GM23338 (cell line): ENCODE data around the gene MED14. TPM values are rescaled to one million over a fixed set of nuclear protein-coding genes. Genes with fewer than 3 reads are reported as not detected.

Experiments
- ATAC-seq: fragments of 200-7000 bp; cut with Tn5 transposase; 3 replicates; pipeline ENCODE4 v1.9.1; 2020
- DNase-seq: peaks from one replicate; pipeline ENCODE4 v3.0.0-alpha.2; 2015; ENCODE audit warnings: low spot score
- H2AFZ ChIP-seq: fragments of 200-600 bp; sonication (generic); 2 replicates; pipeline ENCODE4 v1.8.0; 2016; ENCODE audit warnings: antibody characterized with exemption, mild to moderate bottlenecking, moderate library complexity
- H3F3A ChIP-seq: fragments of 200-600 bp; sonication (generic); replicated peaks from 2 replicates; pipeline ENCODE4 v1.8.0; 2017; ENCODE audit warnings: antibody characterized with exemption, mixed run types, low read depth
- H3K27ac ChIP-seq: fragments of 200-600 bp; sonication (generic); 2 replicates; pipeline ENCODE4 v1.6.1; 2016; ENCODE audit warnings: low read depth
- H3K27me3 ChIP-seq: fragments of 200-600 bp; sonication (generic); 2 replicates; pipeline ENCODE4 v1.8.0; 2016; ENCODE audit warnings: mild to moderate bottlenecking, mixed run types, moderate library complexity; ENCODE audit not compliant: insufficient read depth
- H3K36me3 ChIP-seq: fragments of 200-600 bp; sonication (generic); 2 replicates; pipeline ENCODE4 v1.8.0; 2016; ENCODE audit warnings: mild to moderate bottlenecking; ENCODE audit not compliant: insufficient read depth
- H3K4me1 ChIP-seq: fragments of 200-600 bp; sonication (generic); 2 replicates; pipeline ENCODE4 v1.8.0; 2016; ENCODE audit warnings: mild to moderate bottlenecking, moderate library complexity; ENCODE audit not compliant: insufficient read depth
- H3K4me2 ChIP-seq: fragments of 200-600 bp; sonication (generic); 2 replicates; pipeline ENCODE4 v1.7.1; 2017; ENCODE audit warnings: mixed run types
- H3K4me3 ChIP-seq: fragments of 200-600 bp; sonication (generic); 2 replicates; pipeline ENCODE4 v1.6.1; 2016; ENCODE audit warnings: mixed run types
- H3K79me2 ChIP-seq: fragments of 200-600 bp; sonication (generic); replicated peaks from 2 replicates; pipeline ENCODE4 v1.8.0; 2017; ENCODE audit warnings: mild to moderate bottlenecking; ENCODE audit not compliant: insufficient read depth
- H3K9me2 ChIP-seq: fragments of 200-600 bp; sonication (generic); 2 replicates; pipeline ENCODE4 v1.8.0; 2017; ENCODE audit not compliant: insufficient read depth
- H4K20me1 ChIP-seq: fragments of 200-600 bp; sonication (generic); replicated peaks from 2 replicates; pipeline ENCODE4 v1.8.0; 2017; ENCODE audit warnings: mild to moderate bottlenecking; ENCODE audit not compliant: insufficient read depth
- H3K27ac Mint-ChIP-seq: 2 replicates; pipeline ENCODE4 v1.8.0; 2020; ENCODE audit warnings: inconsistent platforms, mild to moderate bottlenecking, moderate library complexity, mixed read lengths
- H3K27me3 Mint-ChIP-seq: 3 replicates; pipeline ENCODE4 v1.8.0; 2022; ENCODE audit warnings: low read depth, mild to moderate bottlenecking, moderate library complexity, mixed read lengths, inconsistent platforms; ENCODE audit not compliant: insufficient read depth, poor library complexity
- H3K36me3 Mint-ChIP-seq: 3 replicates; pipeline ENCODE4 v1.8.0; 2021; ENCODE audit warnings: low read depth, mild to moderate bottlenecking, inconsistent platforms, moderate library complexity, mixed read lengths
- H3K4me1 Mint-ChIP-seq: 3 replicates; pipeline ENCODE4 v1.8.0; 2020; ENCODE audit warnings: mild to moderate bottlenecking, inconsistent platforms, mixed read lengths
- H3K4me3 Mint-ChIP-seq: 3 replicates; pipeline ENCODE4 v1.8.0; 2021; ENCODE audit warnings: moderate library complexity, mild to moderate bottlenecking, inconsistent platforms, mixed read lengths
- H3K9me3 Mint-ChIP-seq: 3 replicates; pipeline ENCODE4 v1.8.0; 2020; ENCODE audit warnings: moderate library complexity, mild to moderate bottlenecking, inconsistent platforms, mixed read lengths
- CREB1 ChIP-seq: fragments of 250-450 bp; sonication (Bioruptor Pico); IDR thresholded peaks from 2 replicates; pipeline ENCODE4 v1.5.0; 2020; ENCODE audit warnings: low read depth, mild to moderate bottlenecking, moderate library complexity
- EZH2 ChIP-seq: fragments of 200-600 bp; sonication (generic); IDR thresholded peaks from one replicate; pipeline ENCODE4 v1.8.0; 2017; ENCODE audit warnings: antibody characterized with exemption, mild to moderate bottlenecking, low read depth; ENCODE audit not compliant: unreplicated experiment
- EZH2phosphoT487 ChIP-seq: fragments of 200-600 bp; sonication (generic); IDR thresholded peaks from one replicate; pipeline ENCODE4 v1.8.1; 2018; ENCODE audit warnings: antibody characterized with exemption; ENCODE audit not compliant: unreplicated experiment
- JUNB ChIP-seq: IDR thresholded peaks from one replicate; pipeline ENCODE4 v1.6.1; 2016; ENCODE audit warnings: antibody characterized with exemption; ENCODE audit not compliant: unreplicated experiment
- NANOG ChIP-seq: IDR thresholded peaks from 2 replicates; pipeline ENCODE4 v1.6.1; 2016; ENCODE audit warnings: antibody characterized with exemption, borderline replicate concordance
- POLR2AphosphoS5 ChIP-seq: IDR thresholded peaks from 2 replicates; pipeline ENCODE4 v1.6.1; 2016; ENCODE audit warnings: antibody characterized with exemption, low read depth
- STAT1 ChIP-seq: IDR thresholded peaks from one replicate; pipeline ENCODE4 v1.6.1; 2016; ENCODE audit warnings: antibody characterized with exemption; ENCODE audit not compliant: unreplicated experiment
- ZNF114 ChIP-seq: fragments of 250-450 bp; sonication (Bioruptor Pico); IDR thresholded peaks from 2 replicates; pipeline ENCODE4 v1.5.0; 2020; ENCODE audit warnings: mild to moderate bottlenecking, moderate library complexity
- ZNF331 ChIP-seq: fragments of 250-450 bp; sonication (Bioruptor Pico); IDR thresholded peaks from 2 replicates; pipeline ENCODE4 v1.5.0; 2020; ENCODE audit warnings: low read depth, mild to moderate bottlenecking, moderate library complexity
- polyA plus RNA-seq: library from polyadenylated mRNA; unstranded; fragments of >200 nt; fragmentation: Nextera tagmentation; extraction: Ambion mirVana; gene quantifications from 2 replicates; pipeline ENCODE4 v1.2.1, GENCODE V29; 2016
- total RNA-seq: library from RNA; depleted of rRNA; stranded (reverse); fragments of >200 nt; shearing (Covaris generic); gene quantifications from 2 replicates; pipeline ENCODE4 v1.2.3, GENCODE V29; 2014
- TF ChIP-seq, protein P1 (sequence below): IDR thresholded peaks from one replicate; pipeline ENCODE4 v1.6.1; 2018; ENCODE audit warnings: antibody characterized with exemption; ENCODE audit not compliant: unreplicated experiment
- TF ChIP-seq, protein P2 (sequence below), 2 experiments: fragments of 200-600 bp in 1 of 2; sonication (generic) in 1 of 2; conservative IDR thresholded peaks; 2 replicates each; pipeline versions ENCODE4 v1.5.1 to v1.6.1; 2016 to 2017; ENCODE audit warnings: antibody characterized with exemption in 2 of 2, low read depth in 2 of 2, mild to moderate bottlenecking in 2 of 2, moderate library complexity in 1 of 2
- TF ChIP-seq, protein P3 (sequence below): IDR thresholded peaks from 2 replicates; pipeline ENCODE4 v1.6.1; 2016; ENCODE audit warnings: antibody characterized with exemption
- TF ChIP-seq, protein P4 (sequence below): fragments of 250-450 bp; sonication (Bioruptor Pico); IDR thresholded peaks from 2 replicates; pipeline ENCODE4 v1.5.0; 2020; ENCODE audit warnings: mild to moderate bottlenecking, moderate library complexity

The MED14 gene
- total and polyA plus RNA-seq, 2 experiments from 2014 or later = 29.8 to 99.3 TPM

DNA sequence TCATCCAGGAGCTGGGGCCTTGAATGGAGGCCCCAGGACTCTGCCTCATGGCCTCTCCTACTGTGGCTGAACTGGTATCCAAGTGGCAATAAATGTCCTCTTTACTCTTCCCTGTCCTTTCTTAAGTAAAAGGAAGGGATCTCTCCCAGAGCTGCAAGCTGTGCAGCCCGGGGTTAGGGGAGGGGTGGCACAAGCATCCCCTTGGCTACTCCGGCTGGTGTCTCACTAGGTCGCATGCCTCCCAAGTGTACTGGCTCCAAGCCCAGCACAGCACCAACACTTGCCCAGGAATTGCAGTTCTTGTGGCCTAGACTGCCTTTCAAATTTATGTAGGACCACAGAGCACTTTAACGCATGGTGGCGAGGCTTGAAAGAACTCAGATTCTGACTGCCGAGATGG, 44.7 kb upstream of the MED14 start:
- H3K4me3 Mint-ChIP-seq = no peak overlapping the region
- Histone ChIP-seq H3K9me2 (no peaks in the 10 kb centered on the region), H3K79me2 (no peaks in the 10 kb centered on the region), H3K4me3 (no peak overlapping the region), H3K36me3 (no peaks in the 10 kb centered on the region), H4K20me1 (no peaks in the 10 kb centered on the region), H3K27ac (no peak overlapping the region), H2AFZ (no peak overlapping the region), H3K4me2 (no peak overlapping the region), H3K4me1 (no peaks in the 10 kb centered on the region), H3K27me3 (no peaks in the 10 kb centered on the region), H3F3A (no peaks in the 10 kb centered on the region)
- TF ChIP-seq EZH2 (no peak), STAT1 (no peak), NANOG (no peak), POLR2AphosphoS5 (no peak), JUNB (no peak), ZNF114 (CRISPR knock-in tag) (no peak), ZNF331 (CRISPR knock-in tag) (no peak), EZH2phosphoT487 (no peak), CREB1 (CRISPR knock-in tag) (no peak)
- TF ChIP-seq, protein P1, sequence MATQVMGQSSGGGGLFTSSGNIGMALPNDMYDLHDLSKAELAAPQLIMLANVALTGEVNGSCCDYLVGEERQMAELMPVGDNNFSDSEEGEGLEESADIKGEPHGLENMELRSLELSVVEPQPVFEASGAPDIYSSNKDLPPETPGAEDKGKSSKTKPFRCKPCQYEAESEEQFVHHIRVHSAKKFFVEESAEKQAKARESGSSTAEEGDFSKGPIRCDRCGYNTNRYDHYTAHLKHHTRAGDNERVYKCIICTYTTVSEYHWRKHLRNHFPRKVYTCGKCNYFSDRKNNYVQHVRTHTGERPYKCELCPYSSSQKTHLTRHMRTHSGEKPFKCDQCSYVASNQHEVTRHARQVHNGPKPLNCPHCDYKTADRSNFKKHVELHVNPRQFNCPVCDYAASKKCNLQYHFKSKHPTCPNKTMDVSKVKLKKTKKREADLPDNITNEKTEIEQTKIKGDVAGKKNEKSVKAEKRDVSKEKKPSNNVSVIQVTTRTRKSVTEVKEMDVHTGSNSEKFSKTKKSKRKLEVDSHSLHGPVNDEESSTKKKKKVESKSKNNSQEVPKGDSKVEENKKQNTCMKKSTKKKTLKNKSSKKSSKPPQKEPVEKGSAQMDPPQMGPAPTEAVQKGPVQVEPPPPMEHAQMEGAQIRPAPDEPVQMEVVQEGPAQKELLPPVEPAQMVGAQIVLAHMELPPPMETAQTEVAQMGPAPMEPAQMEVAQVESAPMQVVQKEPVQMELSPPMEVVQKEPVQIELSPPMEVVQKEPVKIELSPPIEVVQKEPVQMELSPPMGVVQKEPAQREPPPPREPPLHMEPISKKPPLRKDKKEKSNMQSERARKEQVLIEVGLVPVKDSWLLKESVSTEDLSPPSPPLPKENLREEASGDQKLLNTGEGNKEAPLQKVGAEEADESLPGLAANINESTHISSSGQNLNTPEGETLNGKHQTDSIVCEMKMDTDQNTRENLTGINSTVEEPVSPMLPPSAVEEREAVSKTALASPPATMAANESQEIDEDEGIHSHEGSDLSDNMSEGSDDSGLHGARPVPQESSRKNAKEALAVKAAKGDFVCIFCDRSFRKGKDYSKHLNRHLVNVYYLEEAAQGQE = no peak
- TF ChIP-seq, protein P2, sequence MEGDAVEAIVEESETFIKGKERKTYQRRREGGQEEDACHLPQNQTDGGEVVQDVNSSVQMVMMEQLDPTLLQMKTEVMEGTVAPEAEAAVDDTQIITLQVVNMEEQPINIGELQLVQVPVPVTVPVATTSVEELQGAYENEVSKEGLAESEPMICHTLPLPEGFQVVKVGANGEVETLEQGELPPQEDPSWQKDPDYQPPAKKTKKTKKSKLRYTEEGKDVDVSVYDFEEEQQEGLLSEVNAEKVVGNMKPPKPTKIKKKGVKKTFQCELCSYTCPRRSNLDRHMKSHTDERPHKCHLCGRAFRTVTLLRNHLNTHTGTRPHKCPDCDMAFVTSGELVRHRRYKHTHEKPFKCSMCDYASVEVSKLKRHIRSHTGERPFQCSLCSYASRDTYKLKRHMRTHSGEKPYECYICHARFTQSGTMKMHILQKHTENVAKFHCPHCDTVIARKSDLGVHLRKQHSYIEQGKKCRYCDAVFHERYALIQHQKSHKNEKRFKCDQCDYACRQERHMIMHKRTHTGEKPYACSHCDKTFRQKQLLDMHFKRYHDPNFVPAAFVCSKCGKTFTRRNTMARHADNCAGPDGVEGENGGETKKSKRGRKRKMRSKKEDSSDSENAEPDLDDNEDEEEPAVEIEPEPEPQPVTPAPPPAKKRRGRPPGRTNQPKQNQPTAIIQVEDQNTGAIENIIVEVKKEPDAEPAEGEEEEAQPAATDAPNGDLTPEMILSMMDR (conservative IDR thresholded peaks at IDR 0.05; ENCODE audit: low read depth in 2 of 2) = no peak
- TF ChIP-seq, protein P3, sequence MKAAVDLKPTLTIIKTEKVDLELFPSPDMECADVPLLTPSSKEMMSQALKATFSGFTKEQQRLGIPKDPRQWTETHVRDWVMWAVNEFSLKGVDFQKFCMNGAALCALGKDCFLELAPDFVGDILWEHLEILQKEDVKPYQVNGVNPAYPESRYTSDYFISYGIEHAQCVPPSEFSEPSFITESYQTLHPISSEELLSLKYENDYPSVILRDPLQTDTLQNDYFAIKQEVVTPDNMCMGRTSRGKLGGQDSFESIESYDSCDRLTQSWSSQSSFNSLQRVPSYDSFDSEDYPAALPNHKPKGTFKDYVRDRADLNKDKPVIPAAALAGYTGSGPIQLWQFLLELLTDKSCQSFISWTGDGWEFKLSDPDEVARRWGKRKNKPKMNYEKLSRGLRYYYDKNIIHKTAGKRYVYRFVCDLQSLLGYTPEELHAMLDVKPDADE = no peak
- TF ChIP-seq, protein P4, sequence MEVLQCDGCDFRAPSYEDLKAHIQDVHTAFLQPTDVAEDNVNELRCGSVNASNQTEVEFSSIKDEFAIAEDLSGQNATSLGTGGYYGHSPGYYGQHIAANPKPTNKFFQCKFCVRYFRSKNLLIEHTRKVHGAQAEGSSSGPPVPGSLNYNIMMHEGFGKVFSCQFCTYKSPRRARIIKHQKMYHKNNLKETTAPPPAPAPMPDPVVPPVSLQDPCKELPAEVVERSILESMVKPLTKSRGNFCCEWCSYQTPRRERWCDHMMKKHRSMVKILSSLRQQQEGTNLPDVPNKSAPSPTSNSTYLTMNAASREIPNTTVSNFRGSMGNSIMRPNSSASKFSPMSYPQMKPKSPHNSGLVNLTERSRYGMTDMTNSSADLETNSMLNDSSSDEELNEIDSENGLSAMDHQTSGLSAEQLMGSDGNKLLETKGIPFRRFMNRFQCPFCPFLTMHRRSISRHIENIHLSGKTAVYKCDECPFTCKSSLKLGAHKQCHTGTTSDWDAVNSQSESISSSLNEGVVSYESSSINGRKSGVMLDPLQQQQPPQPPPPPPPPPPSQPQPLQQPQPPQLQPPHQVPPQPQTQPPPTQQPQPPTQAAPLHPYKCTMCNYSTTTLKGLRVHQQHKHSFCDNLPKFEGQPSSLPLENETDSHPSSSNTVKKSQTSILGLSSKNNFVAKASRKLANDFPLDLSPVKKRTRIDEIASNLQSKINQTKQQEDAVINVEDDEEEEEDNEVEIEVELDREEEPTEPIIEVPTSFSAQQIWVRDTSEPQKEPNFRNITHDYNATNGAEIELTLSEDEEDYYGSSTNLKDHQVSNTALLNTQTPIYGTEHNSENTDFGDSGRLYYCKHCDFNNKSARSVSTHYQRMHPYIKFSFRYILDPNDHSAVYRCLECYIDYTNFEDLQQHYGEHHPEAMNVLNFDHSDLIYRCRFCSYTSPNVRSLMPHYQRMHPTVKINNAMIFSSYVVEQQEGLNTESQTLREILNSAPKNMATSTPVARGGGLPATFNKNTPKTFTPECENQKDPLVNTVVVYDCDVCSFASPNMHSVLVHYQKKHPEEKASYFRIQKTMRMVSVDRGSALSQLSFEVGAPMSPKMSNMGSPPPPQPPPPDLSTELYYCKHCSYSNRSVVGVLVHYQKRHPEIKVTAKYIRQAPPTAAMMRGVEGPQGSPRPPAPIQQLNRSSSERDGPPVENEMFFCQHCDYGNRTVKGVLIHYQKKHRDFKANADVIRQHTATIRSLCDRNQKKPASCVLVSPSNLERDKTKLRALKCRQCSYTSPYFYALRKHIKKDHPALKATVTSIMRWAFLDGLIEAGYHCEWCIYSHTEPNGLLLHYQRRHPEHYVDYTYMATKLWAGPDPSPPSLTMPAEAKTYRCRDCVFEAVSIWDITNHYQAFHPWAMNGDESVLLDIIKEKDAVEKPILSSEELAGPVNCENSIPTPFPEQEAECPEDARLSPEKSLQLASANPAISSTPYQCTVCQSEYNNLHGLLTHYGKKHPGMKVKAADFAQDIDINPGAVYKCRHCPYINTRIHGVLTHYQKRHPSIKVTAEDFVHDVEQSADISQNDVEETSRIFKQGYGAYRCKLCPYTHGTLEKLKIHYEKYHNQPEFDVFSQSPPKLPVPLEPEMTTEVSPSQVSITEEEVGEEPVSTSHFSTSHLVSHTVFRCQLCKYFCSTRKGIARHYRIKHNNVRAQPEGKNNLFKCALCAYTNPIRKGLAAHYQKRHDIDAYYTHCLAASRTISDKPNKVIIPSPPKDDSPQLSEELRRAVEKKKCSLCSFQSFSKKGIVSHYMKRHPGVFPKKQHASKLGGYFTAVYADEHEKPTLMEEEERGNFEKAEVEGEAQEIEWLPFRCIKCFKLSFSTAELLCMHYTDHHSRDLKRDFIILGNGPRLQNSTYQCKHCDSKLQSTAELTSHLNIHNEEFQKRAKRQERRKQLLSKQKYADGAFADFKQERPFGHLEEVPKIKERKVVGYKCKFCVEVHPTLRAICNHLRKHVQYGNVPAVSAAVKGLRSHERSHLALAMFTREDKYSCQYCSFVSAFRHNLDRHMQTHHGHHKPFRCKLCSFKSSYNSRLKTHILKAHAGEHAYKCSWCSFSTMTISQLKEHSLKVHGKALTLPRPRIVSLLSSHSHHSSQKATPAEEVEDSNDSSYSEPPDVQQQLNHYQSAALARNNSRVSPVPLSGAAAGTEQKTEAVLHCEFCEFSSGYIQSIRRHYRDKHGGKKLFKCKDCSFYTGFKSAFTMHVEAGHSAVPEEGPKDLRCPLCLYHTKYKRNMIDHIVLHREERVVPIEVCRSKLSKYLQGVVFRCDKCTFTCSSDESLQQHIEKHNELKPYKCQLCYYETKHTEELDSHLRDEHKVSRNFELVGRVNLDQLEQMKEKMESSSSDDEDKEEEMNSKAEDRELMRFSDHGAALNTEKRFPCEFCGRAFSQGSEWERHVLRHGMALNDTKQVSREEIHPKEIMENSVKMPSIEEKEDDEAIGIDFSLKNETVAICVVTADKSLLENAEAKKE (CRISPR knock-in tag) = no peak
- no peaks in the 10 kb centered on the region for H3K9me3 Mint-ChIP-seq
- H3K27ac Mint-ChIP-seq = no peak overlapping the region
- H3K4me1 Mint-ChIP-seq = no peaks in the 10 kb centered on the region
- no peak for ATAC-seq
- H3K36me3 Mint-ChIP-seq = no peaks in the 10 kb centered on the region
- no peak for DNase-seq
- H3K27me3 Mint-ChIP-seq = peaks cover 4% of the 10 kb centered on the region
